GM12892 (cell line): Measurements from ENCODE around the gene LRRC9.
A peak's percentile ranks its signal among the peaks of the same experiment; 100 is the strongest.
"Not testable (repeated sequence)": the region's sequence is repeated elsewhere in the genome, so short reads cannot be mapped to it uniquely, and the experiment has no call there.

ENCODE experiments used
- DNase-seq: peaks from one replicate; pipeline ENCODE4 v3.0.0; 2011; ENCODE audit not compliant: insufficient read length
- FAIRE-seq: peaks from 2 replicates; lab custom pipeline; 2011; peaks lifted over from hg19 to GRCh38; lab: Jason Lieb, UNC
- POLR2A ChIP-seq: IDR thresholded peaks from 2 replicates; pipeline ENCODE4 v1.6.1; 2011; ENCODE audit warnings: low read depth, low read length, control low read depth
- POLR2AphosphoS5 ChIP-seq: IDR thresholded peaks from 2 replicates; pipeline ENCODE4 v1.6.1; 2011; ENCODE audit warnings: low read depth, low read length, control low read depth
- TAF1 ChIP-seq: IDR thresholded peaks from 2 replicates; pipeline ENCODE4 v1.6.1; 2011; ENCODE audit warnings: low read depth, mild to moderate bottlenecking, control low read depth, low read length, borderline replicate concordance

Gene LRRC9

DNA sequence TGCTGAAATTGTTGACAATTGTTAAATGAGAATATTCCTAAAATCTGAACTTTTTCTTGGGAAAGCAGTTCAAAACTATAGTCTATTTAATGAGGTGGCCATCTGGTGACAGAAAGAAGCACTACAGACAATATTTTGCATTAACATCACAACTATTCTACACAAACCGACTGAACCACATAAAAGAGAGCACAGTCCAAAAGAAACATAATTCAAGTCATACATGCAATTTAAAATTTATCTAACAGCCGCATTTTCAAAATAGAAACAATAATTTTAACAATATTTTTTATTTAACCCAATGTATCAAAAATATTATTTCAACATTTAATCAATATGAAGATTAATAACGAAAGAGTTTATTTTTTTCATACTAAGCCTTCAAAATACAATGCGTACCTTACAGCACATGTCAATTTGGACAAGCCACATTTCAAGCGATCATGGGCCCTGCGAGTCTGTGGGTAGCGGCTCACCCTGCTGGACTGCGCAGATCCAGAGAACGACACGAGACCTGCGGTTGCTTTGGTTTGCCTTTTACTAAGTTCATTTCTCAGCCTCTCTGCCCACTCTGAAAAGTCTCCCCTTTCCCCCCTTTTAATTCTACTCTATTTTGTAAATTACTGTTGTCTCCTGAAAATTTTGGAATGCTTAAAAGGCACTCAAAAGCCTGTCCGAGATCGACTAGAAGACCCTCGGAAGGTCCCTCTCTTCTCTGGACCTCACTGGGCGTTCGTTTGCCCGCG is 947 bp upstream of the LRRC9 start:
- peak; percentile 5 for DNase-seq
- TF ChIP-seq TAF1 = no peak
- no peak for TF ChIP-seq POLR2A
- no peak for TF ChIP-seq POLR2AphosphoS5
- FAIRE-seq = peak; percentile 67

GRCh38 chr14:59920378-59920683 is 387 bp downstream of the LRRC9 start:
- FAIRE-seq (no peak), DNase-seq (no peak)
- TF ChIP-seq POLR2AphosphoS5 (no peak), TAF1 (no peak), POLR2A (no peak)

GRCh38 chr14:59925797-59926196 is 5.9 kb downstream of the LRRC9 start:
- DNase-seq (no peak), FAIRE-seq (no peak)
- no peak for TF ChIP-seq POLR2AphosphoS5
- no peak for TF ChIP-seq POLR2A
- no peak for TF ChIP-seq TAF1

DNA sequence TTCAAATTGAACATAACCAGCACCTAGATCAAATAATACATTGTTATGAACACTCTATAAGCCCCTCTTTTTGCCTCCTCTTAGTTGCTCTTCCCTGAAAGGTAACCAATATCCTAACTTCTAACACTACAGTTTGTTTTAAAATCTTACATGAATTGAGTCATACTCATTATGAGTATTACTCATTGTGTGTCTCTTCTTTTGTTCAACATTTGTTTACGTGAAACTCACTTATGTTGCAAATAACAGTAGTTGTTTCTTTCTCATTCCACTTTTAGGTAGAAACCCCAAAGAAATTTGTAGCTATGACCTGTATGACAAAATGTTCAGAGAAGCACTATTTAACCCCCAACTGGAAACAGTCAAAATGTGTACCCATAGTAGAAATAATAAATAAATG is 6.6 kb downstream of the LRRC9 start:
- FAIRE-seq (no peak), DNase-seq (no peak)
- no peak for TF ChIP-seq POLR2A
- no peak for TF ChIP-seq TAF1
- no peak for TF ChIP-seq POLR2AphosphoS5

- FAIRE-seq (no peak), DNase-seq (no peak)
- TF ChIP-seq POLR2A = no peak
- no peak for TF ChIP-seq TAF1
- TF ChIP-seq POLR2AphosphoS5 = no peak
Measured at GRCh38 chr14:59931237-59931636, 11.3 kb downstream of the LRRC9 start.

- FAIRE-seq = no peak
- TF ChIP-seq TAF1 (no peak), POLR2AphosphoS5 (no peak), POLR2A (no peak)
Measured at GRCh38 chr14:59936145-59936544, 16.2 kb downstream of the LRRC9 start.

GRCh38 chr14:59939828-59940227 is 19.9 kb downstream of the LRRC9 start:
- DNase-seq (no peak), FAIRE-seq (no peak)
- TF ChIP-seq POLR2A (no peak), TAF1 (no peak), POLR2AphosphoS5 (no peak)

More at GRCh38 chr14:59936145-59936544, 16.2 kb downstream of the LRRC9 start:
- DNase-seq = no peak

DNA sequence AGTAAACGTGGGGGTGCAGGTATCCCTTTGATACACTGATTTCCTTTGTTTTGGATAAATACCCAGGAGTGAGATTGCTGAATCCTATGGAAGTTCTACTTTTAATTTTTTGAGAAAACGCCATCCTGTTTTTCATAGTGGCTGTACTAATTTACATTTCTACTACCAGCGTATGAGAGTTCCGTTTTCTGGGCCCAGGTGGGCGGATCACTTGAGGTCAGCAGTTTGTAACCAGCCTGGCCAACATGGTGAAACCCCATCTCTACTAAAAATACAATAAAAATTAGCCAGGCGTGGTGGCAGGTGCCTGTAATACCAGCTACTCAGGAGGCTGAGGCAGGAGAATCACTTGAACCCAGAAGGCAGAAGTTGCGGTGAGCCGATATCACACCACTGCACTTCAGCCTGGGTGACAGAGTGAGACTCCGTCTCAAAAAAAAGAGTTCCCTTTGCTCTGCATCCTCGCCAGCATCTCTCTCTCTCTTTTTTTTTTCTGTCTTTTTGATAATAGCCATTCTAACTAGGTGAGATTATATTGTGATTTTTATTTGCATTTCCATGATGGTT is 22.4 kb downstream of the LRRC9 start:
- FAIRE-seq, DNase-seq: not testable (repeated sequence)

DNA sequence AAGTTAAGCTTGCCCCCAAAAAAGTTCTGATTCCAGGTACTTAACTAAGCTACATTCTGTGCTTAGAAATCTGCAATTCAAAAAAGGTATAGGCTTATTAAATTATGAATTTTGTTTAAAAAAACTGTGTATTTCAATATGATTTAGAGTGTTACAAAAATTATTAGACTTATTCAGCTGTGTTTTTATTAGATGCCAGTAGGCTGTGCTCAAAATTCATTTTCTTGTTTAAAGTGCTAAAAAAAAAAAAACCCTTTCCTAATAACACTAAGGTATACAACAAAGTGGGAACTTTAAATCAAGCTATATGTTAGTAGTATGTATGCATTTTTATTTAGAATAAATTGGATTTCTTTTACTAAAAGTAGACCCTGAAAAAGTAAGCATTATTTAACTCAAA is 25.0 kb downstream of the LRRC9 start:
- no peak for DNase-seq
- TF ChIP-seq POLR2AphosphoS5 = no peak
- FAIRE-seq = no peak

- DNase-seq, FAIRE-seq: not testable (repeated sequence)
Measured at GRCh38 chr14:59952141-59952540, 32.2 kb downstream of the LRRC9 start.

DNA sequence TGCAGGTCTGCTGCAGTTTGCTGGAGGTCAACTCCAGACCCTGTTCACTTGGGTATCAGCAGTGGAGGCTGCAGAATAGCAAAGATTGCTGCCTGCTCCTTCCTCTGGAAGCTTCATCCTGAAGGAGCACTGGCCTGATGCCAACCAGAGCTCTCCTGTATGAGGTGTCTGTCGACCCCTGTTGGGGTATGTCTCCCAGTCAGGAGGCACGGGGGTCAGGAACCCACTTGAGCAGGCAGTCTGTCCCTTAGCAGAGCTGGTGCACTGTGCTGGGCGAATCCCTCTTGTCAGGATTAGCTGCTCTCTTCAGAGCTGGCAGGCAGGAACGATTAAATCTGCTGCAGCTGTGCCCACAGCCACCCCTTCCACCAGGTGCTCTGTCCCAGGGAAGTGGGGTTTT is 37.9 kb downstream of the LRRC9 start:
- DNase-seq, FAIRE-seq: not testable (repeated sequence)

- FAIRE-seq = no peak
- no peak for TF ChIP-seq POLR2AphosphoS5
- no peak for TF ChIP-seq TAF1
- TF ChIP-seq POLR2A = no peak
- DNase-seq = no peak
Measured at GRCh38 chr14:59959668-59960067, 39.7 kb downstream of the LRRC9 start.

GRCh38 chr14:59961518-59962062 is 41.6 kb downstream of the LRRC9 start:
- TF ChIP-seq POLR2A = no peak
- no peak for TF ChIP-seq POLR2AphosphoS5
- TF ChIP-seq TAF1 = no peak
- DNase-seq (no peak), FAIRE-seq (no peak)
